ENCODE results near the gene PDCD1LG2.

DNA sequence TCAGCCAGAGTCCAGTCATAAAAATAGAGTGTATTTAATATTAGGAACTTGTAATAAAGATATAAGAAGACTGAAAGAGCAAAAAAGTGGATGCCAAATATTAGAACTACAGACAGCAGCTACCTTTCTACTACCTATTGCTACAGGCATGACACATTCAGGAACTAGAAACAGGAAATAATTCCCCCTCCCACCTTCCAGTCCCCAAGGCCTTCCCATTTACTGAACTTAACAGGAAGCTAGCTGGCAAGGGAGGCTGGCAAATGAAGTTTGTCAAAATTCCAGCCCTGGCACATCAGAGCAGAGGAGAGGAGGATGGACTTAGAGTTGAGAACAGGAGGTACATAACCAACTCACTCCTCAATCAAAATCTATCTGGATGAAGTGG, 68.4 kb downstream of the PDCD1LG2 start:
- TF ChIP-seq, protein P1, sequence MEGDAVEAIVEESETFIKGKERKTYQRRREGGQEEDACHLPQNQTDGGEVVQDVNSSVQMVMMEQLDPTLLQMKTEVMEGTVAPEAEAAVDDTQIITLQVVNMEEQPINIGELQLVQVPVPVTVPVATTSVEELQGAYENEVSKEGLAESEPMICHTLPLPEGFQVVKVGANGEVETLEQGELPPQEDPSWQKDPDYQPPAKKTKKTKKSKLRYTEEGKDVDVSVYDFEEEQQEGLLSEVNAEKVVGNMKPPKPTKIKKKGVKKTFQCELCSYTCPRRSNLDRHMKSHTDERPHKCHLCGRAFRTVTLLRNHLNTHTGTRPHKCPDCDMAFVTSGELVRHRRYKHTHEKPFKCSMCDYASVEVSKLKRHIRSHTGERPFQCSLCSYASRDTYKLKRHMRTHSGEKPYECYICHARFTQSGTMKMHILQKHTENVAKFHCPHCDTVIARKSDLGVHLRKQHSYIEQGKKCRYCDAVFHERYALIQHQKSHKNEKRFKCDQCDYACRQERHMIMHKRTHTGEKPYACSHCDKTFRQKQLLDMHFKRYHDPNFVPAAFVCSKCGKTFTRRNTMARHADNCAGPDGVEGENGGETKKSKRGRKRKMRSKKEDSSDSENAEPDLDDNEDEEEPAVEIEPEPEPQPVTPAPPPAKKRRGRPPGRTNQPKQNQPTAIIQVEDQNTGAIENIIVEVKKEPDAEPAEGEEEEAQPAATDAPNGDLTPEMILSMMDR (IDR thresholded peaks at IDR 0.05), result no peak
- TF ChIP-seq TCF7L2 (IDR thresholded peaks at IDR 0.05; ENCODE audit: low read depth, low read length) (no peak), POLR2AphosphoS5 (IDR thresholded peaks at IDR 0.05; ENCODE audit: low read depth, low read length) (no peak), SIN3A (IDR thresholded peaks at IDR 0.05; ENCODE audit: borderline replicate concordance, insufficient read depth, low read depth, low read length) (no peak)
- TF ChIP-seq, protein P2, sequence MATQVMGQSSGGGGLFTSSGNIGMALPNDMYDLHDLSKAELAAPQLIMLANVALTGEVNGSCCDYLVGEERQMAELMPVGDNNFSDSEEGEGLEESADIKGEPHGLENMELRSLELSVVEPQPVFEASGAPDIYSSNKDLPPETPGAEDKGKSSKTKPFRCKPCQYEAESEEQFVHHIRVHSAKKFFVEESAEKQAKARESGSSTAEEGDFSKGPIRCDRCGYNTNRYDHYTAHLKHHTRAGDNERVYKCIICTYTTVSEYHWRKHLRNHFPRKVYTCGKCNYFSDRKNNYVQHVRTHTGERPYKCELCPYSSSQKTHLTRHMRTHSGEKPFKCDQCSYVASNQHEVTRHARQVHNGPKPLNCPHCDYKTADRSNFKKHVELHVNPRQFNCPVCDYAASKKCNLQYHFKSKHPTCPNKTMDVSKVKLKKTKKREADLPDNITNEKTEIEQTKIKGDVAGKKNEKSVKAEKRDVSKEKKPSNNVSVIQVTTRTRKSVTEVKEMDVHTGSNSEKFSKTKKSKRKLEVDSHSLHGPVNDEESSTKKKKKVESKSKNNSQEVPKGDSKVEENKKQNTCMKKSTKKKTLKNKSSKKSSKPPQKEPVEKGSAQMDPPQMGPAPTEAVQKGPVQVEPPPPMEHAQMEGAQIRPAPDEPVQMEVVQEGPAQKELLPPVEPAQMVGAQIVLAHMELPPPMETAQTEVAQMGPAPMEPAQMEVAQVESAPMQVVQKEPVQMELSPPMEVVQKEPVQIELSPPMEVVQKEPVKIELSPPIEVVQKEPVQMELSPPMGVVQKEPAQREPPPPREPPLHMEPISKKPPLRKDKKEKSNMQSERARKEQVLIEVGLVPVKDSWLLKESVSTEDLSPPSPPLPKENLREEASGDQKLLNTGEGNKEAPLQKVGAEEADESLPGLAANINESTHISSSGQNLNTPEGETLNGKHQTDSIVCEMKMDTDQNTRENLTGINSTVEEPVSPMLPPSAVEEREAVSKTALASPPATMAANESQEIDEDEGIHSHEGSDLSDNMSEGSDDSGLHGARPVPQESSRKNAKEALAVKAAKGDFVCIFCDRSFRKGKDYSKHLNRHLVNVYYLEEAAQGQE (IDR thresholded peaks at IDR 0.05; ENCODE audit: insufficient read depth in 1 of 2, low read depth in 2 of 2, low read length in 1 of 2), result no peak

Data from Panc1 (cell line).